Esophagus mucosa (tissue), 1 donor: Measurements from ENCODE around the gene TMEM72. TPM values are rescaled to one million over a fixed set of nuclear protein-coding genes. Genes with fewer than 3 reads are reported as not detected.
"Not testable (repeated sequence)": the region's sequence is repeated elsewhere in the genome, so short reads cannot be mapped to it uniquely, and the experiment has no call there.

Source experiments
- ATAC-seq: fragments of 200-7000 bp; cut with Tn5 transposase; one replicate; pipeline ENCODE4 v1.9.1; 2020
- total RNA-seq: library from RNA; stranded (reverse); gene quantifications from one replicate; pipeline ENCODE4 v1.2.4, GENCODE V29; 2023
- donor health status: DM: yes; HTN: yes; CAD: no.

The TMEM72 gene
- total RNA-seq = not detected

DNA sequence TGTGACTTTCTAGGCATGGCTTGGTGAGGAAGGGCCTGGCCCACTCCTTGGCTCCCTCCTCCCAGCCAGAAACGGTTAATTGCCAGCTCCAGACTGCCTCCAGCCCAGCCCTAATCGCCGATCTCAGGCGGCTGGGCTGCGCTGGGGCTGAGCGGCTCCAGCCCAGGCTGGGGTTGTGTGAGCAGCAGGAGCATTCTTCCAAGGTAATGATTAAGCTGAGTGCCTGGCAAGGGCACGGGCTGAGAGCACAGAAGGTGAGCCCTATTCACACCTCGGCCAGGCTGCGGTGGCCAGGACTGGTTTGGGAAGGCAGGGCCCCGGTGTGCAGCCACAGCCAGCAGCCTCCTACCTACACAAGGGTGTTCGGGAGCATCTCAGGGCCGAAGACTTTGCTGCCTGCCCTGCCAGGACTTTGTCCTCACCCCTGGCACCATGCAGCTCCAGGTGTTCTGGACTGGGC, at the start of gene TMEM72:
Gene TMEM72 (plus strand): TSS at position 257 of the 460 bp plus-strand sequence. CDS start 176 bp downstream, at position 433.
- ATAC-seq = no peak

DNA sequence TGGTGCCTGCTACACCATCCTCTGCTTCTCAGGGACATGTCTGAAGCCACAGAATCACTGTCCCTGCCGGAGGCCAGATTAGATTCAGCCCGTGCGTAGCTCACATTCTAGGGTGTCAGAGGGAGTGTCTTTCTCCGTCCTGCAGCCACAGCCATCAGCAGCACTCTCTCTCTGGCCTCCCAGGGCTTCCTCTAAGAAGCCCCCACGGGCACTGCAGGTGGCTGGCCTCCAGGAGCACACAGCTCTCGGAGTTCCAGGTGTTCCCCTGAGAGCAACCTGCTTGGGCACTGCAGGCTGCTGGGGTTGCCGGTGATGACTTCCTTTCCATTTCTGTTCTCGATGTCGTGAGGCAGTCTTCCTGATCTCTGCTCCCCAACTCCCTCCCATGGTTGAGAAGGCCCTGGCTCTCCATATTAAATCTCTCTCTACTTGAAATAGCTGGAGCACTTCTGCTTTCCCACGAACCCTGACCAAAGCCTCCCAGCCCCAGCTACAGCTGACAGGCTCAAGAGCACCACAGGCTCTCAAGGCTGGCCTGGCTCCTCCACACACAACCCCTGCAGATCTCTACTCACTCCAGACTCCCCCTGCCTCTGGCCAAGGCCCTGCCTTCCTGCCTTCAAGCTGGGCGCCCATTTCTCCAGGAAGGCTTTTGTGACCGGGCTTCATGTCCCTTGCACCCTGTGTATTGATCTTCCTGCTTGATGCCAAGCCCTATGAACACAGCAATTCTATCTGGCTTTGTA, 49.0 kb upstream of the TMEM72 start:
- no peak for ATAC-seq

DNA sequence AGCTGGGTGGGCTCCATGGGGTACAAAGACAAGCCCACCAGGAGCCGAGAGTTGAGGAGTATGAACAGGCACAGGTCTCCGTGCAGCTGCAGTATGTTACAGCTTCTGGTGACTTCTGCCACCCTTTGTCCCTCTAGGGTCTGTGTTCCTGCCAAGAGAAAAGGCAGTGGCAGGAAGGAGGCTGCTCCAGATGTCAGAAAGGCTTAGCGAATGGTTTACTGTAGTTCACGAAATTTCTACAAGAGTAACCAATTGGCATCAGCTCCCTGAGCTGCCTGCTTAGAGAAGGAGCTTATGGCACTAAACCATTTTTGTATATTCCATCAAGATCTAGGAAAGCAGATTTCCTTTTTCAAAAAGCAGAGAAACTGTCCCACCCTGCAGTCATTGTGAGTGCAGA, 48.2 kb upstream of the TMEM72 start:
- ATAC-seq = no peak

DNA sequence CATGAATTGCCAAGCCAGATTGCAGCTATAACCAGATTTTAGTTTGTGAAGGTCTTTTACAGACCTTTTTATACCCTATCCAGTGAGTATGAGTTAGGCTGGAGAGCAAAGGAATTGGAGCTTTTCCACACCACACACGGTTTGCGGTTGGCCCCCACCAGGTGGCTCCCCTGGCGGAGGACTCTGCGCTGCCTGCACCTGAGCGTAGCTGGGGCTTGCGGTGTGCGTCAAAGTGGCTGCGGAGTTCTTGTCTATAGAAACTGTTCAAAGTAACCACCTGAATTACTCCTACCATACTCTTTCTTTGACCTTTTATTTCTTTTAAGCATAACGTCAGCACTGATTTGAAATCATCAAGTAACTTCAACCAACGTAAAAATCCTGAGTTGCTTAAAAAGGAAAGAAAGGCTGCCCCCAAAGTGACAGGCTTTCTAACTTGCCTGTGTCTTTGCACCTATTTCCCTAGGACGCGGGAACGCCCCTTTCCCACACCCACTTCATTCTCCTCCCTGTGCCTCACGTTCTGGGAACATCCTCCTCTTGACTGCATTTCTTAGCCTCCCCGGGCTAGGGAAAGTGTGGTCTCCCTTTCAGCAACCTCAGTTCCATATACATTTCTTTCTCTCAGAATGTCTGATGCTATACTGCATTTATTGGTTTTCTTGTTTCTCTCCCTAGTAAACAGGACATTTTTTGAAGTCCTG, 47.6 kb upstream of the TMEM72 start:
- no peak for ATAC-seq

DNA sequence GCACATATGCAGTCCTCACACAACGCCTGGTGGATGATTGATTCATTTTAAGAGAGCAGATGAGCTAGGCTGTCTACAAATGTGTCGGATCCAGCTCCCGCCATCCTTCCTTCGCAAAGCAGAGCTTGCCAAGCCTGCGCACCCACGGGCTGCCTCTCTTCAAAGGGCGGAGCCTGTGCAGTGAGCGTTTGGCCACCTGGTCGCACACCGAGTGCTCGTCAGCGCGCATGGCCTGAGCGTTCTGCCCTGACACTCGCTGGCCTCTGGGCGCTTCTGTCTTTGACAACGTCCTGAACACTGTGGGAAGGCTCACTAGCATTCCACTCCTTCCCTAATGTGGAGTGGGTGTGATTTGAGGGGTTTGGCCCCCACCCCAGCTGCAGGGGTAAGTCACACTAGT, 47.1 kb upstream of the TMEM72 start:
- ATAC-seq = peak; percentile 16

DNA sequence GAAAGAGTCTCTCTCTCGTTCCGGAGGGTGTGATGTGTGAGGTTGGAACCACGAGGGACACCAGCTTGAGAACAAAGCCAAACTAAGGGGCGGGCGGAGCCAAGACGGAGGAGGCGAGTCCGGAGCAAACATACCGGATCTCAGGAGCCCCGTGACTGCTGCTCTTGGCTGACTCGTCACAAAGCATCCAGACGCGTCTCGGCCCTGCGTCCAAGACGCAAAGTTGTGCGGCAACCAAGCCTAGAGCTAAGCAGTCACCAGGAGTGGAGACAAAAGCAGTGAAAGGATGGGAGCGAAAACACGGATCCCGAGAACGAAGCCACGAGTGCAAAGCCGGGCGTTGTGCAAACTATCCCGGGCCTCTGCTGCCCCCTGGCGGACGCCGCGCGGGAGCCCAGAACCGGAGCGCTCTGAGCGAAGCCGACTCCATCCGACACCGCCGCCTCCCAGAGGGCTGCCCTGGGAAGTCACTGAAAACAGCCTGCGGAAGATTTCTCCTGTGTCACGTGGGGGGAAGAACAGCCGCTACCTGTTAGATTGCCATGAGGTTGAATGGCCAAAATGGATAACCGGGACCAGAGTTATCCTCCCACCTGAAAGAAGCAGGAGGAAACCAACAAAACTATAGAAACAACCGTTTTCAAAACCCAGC, 46.4 kb upstream of the TMEM72 start:
- ATAC-seq = peak; percentile 98

DNA sequence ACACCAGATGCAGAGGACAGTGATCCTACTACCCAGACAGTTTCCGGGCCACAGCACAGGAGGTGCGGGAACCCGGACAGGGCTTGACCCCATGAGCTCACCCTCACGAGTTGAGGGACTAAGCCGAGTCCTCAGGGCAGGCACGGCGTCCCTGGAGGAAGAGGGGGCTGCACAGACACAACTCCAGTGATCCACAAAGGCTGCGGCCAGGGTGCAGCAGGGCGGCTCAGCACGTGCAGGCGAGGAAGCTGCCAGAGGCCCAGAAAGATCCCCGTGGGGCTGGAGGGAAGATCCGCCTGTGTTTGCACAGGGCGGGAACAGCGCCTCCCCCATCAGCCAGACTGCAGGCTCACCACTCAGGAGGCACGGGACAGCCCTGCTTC, 45.9 kb upstream of the TMEM72 start:
- peak; percentile 17 for ATAC-seq

DNA sequence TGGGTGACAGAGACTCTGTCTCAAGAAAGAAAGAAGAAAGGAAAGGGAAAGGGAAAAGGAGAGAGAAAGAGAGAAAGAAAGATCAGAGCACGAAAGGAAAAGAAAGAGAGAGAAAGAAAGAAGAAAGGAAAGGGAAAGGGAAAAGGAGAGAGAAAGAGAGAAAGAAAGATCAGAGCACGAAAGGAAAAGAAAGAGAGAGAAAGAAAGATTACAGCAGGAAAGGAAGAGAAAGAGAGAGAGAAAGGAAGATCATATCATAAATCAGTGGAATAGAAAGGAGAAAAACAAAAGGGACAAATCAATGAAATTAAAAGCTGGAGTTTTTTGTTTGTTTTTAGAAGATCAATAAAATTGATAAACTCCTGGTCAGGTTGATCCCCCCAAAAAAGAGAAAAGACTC, 44.8 kb upstream of the TMEM72 start:
- ATAC-seq = not testable (repeated sequence)

DNA sequence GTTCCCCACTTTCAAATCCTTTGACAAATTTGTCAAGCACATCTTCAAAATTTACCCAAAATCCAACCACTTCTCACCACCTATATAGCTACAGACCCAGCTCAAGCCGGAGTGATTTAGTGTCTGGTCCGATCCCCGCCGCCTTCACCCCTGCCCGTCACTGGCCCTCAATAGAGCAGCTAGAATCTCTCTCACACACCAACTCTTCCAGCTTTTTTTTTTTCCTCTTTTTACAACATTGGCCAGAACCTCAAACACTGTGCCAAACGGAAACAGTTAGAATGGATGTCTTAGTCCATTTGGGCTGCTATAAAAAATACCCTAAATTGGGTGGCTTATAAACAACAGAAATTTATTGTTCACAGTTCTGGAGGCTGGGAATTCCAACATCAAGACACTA, 41.1 kb upstream of the TMEM72 start:
- ATAC-seq = no peak

DNA sequence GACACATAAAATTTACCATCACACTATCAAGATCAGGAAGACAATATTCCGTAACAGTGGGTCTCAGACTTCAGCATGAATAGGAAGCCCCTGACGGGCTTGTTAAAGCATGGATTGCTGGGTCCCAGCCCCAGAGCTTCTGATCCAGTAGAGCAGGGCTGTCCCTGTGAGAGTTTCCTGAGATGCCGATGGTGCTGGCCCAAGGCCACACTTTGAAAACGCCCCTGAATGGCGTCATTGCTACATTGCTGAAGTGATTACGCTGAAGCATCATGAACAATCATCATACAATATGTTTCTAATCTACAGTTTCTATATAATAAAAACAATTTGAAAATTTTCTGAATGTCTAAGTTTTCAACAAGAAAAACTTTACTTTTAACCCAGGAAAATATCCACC, 38.0 kb upstream of the TMEM72 start:
- no peak for ATAC-seq

DNA sequence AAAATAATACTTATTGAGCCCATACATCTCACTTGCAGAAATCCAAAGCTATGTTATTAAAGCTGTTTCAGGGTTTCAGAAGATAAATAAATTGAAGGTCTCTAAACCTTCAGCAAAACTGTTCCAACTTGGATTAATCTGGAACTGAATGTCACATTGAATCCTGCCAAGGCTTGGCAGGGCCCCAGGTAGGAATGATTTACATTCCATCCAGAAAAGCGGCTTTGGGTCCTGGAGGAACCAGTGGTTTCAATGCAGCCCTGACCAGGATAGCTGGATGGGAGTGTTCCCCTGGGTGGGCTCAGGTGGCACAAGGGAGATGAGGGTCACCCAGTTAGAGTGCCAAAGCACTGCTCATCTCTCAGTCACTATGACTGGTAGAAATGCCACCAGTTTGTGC, 37.0 kb upstream of the TMEM72 start:
- ATAC-seq = no peak

DNA sequence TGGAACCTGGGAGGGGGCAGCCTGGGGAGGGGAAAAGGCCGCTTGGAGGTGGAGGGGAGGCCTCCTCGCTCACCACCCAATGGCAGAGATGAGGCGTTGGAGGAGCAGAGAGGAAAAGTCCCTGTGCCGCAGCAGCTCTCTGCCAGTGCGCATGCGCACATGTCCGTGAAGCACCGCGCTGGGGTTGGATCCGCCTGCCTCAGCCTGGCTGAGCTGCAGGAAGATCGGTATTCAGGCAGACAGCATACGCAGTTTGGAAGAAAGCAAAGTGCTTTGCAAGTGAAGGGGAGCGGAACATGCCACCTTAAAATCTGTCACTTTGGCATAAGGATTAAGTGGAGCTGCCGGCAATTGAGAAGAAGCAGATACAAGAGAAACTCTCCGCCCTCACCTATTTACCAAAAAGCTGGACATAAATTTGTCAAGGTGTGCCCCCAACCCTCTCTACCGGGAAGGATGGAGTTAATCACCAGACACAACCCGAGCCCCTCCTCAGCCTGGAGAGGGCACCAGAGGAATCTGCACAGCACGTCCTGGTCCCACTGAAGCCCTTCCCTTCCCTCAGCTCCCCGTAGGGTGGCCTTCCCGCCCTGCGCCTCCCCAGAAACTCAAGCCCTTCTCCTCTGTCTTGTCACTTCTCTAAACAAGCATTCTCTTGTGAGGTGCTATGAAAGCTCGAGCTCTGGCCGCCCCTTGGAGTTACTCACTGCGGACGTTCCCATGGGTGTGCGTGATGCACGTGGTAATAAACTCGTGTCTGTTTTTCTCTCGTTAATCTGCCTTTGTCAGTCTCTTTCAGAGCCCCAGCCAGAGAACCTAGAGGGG, 32.2 kb upstream of the TMEM72 start:
- ATAC-seq = peak; percentile 82

DNA sequence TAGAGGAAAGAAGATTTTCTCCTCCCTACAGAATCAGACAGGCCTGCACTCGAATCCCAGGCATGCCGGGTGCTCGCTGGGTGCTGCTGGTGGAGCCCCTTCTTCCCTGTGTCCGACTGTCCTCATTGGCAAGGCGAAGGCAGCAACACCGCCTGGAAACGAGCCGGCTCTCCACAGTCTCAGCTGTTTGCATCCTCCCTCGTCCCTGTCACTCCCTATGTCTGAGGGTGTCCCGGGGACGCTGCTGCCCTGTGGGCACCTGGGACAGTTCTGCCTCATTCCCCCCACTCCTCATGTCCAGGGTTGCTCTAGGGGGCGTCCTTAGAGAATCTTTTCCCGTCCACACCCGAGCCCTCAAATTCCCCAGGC, 31.6 kb upstream of the TMEM72 start:
- no peak for ATAC-seq

DNA sequence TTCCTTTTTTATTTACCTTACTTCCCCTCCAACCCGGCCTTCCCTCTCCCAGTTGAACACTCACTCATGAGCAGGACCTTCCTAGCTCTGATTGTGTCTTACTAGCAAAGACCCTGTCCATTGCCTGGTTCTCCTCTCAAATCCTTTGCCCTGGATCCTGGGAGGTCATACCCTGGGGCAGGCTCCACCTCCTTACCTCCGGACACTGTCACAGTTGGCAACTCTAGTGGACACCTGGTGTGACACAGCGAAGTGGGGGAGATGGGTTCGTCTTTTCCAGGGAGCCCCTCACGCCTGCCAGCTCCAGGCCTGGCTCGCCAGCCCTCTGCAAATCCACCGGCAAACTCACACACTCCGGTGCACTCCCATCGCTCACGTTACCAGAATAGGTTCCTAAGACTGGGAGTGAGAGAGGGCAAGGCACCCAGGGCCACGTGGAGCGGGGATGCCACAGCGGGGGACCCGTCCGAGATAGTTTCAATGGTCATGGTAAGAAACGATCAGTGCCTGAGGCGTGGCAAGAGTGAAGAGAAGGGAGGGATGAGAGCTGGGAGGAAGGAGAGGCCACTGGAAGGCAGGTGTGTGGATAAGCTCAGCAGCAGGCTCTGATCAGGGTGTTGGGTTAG, 30.9 kb upstream of the TMEM72 start:
- no peak for ATAC-seq

DNA sequence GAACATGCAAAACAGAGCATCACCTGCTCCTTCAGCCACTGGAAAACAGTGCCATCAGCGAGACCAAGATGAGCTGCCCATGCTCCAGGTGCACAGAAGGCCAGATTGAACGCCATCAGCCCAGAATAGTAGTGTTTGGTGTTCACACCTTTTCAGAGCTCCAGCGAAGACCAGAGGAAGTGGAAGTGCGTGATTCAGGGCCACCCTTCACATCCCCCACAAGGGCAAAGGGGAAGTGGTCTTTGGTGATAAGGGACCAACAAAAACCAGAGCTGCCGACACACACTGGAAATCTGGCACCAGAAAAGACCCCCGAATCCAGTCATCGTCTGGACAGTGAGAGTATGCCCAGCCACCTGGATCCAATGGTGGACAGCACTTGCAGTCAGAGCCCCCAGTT, 29.5 kb upstream of the TMEM72 start:
- ATAC-seq = no peak

DNA sequence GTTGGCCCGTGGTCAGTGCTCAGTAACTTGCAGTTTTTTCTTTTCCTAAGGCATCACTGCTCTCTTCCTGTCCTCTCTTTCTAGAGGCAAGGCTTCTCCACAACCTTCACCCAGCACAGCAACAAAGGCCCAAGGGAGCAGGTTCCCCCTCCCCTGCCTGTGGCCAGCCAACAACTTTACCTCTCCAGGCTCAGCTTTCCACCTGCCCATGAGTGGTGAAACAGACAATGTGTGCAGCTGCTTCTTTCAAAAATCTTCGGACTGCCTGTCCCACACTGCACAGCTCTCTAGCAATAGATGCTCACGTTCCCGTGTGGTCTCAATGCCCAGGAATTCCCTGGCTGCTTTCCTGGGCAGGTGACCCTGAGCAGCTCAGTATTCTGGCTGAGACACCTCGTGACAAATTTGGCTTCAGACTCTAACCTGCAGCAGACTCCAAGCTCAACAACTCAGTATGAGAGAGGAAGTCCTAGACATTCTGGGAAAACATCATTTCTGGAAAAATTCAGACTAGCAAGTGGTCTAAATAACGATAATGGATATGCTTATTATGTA, 28.9 kb upstream of the TMEM72 start:
- no peak for ATAC-seq

DNA sequence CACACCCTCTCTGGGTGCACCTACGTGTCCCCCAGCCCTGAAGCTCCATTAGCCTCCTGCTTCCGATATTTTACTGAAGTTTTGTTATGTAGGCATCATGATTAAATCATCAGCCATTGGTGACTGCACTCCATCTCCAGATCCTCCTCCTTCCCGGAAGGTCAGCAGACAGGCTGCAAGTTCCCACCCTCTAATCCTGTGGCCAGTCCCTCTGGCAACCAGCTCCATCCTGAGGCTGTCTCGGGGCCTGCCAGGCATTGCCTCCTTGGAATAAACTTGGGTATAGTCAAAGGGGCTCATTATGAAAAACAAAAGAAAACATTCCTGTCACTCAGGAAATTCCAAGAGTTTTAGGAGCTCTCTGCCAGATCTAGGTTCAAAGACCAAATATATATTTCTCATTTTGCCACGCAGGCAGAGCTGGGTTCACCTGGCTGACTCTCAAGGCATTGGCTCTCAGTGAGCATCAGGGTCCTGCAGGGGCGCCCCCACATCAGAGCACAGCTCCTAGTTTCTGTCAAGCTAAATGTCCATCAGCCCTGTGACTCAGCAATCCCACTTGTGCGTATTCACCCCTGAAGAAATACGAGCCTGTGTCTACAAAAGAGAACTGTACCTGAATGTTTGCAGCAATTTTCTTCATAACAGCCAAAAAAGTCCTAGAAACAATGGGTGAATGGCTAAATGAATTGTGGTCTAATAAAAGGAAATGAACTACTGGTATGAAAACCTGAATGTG, 27.4 kb upstream of the TMEM72 start:
- no peak for ATAC-seq

DNA sequence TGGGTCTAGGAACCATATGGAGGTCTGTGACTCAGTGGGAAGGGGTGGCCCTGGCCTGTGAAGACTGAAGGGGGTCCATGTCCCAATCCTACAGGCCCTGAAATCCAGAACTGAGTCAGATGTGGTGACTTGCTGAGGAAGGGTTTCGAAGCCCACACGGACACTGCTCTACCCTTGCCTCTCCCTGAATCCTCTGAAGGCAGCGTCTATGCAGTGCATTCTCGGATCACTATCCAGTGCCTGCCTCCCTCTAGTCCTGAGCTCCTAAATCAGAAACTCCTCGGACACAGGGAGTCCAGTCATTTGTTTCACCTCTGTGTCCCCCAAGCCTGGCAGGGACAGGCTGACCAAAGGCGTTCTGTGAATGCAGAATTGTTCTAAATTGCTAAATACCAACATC, 25.4 kb upstream of the TMEM72 start:
- ATAC-seq = no peak

DNA sequence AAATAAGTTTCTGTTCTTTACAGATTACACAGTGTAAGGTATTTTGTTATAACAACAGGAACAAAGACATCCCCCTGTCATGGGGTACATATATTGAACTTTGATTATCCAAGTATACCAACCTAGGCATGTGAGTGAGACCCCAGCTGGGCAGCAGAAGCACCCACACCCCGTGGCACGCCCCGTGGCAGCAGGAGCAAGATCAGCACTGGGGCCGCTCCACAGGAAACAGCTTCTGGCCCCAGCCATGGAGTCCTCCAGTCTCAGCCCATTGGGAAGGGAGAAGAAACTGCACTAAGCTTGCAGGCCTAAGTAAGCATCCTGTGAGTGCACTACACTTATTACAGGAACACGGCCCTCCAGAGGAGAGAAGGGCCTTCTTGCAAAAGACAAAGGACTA, 24.2 kb upstream of the TMEM72 start:
- no peak for ATAC-seq

DNA sequence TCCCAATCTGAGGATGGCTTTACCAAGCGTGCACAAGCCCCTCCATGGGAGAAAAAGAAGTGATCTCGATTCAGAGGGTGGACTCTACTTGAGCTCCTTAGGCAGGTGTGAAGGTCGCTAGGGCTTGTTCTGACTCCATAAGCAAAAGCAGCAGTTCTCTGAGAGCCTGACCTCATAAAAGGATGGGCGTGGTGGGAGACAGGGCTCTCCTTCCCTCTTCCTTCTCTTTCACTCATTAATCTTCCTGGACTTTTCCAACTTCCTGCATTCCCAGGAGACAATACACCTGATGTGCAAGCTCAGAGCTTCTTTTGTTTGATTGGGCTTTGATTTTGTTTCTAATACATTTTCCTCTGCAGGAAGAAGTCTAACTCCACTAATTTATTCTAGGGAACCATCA, 22.3 kb upstream of the TMEM72 start:
- ATAC-seq = no peak

DNA sequence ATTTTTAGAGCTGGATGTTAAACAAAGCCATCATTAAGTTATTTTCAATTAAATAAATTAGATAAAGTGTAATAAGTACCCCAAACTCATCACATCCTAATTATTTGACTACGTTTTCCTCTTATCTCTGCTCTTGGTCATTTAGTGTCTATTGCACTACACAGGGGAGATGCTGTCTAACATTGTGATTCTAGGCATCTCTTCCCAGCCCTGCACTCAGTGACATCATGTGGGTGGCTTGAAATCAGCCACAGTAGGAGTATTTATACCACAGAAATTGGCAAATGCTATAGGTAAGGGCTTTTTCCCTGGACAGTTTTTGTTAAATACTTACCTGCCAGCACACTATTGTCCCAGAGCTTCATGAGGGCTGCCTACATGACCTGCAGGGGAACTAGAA, 21.3 kb upstream of the TMEM72 start:
- no peak for ATAC-seq
